HG02678 (cell line): ENCODE results near the gene SLC17A1.

Experiments used
- ATAC-seq: cut with Tn5 transposase; IDR thresholded peaks from one replicate; pipeline ENCODE4 v1.9.1; 2021; ENCODE audit warnings: mild to moderate bottlenecking, moderate library complexity; ENCODE audit not compliant: unreplicated experiment

SLC17A1 gene

DNA sequence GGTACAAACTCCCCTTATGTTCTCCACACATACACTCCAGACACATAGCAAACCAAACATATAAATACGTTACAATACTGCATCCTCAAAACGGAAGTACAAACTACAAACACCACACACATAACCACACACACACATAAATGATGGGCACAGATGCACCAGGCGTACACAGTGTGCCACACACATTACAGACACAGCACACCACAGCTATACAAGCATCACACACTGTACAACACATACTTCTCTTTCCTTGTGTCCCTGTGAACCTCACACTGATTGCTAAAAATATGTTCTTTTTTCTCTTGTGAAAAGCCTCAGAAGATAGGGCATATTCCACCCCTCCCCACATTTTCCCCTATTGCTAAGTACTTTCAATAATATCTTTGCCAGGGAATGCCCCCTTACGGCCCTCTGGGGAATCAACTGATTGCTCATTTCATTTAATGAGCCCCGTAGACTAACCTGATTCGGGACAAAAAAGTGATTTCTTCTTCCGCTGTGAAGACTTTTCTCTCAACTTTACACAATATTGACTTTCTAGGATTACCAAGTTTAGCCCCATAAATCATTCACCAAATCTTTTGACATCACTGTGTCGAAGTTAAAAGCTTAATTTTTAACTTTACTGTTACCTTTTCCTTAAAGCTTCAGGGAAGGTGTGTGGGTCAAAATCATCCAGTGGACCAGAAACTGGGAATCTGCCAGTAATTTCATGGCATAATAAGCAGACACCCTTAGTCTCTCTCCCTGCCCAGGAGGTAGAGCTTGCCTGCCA is at the start of gene SLC17A1:
SLC17A1 (minus strand) TSS at position 521 of the 775 bp plus-strand sequence. CDS start 1,495 bp downstream, outside the sequence.
- no peak for ATAC-seq

- ATAC-seq, result no peak
Observed at GRCh38 chr6:25880601-25881000, 48.7 kb upstream of the SLC17A1 start.

DNA sequence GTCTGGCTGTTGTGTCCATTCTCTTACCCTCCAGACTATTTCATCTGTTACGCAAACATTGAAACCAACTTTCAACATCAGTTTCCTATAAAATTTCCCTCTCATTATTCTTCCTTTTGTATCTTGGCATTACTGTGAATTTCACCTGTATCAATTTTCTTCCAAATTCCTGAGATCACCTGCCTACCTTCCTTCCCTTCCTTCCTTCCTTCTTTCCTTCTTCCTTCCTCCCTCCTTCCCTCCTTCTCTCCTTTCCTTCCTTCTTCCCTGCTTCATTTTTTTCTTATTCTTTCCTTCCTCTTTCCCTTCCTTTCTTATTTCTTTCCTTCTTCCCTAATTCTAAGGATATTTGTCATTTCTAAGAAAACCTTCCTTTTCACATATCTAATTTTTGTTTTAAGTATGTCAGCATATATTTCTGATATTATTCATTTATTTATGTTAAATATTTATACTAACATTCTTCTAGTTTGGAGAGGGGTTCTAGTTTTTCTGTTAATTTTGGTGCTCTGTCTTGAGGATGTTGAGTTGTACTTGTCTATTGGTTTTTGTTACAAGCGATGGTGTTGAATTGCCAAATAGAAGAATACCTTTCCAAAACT is 47.0 kb upstream of the SLC17A1 start:
- no peak for ATAC-seq

DNA sequence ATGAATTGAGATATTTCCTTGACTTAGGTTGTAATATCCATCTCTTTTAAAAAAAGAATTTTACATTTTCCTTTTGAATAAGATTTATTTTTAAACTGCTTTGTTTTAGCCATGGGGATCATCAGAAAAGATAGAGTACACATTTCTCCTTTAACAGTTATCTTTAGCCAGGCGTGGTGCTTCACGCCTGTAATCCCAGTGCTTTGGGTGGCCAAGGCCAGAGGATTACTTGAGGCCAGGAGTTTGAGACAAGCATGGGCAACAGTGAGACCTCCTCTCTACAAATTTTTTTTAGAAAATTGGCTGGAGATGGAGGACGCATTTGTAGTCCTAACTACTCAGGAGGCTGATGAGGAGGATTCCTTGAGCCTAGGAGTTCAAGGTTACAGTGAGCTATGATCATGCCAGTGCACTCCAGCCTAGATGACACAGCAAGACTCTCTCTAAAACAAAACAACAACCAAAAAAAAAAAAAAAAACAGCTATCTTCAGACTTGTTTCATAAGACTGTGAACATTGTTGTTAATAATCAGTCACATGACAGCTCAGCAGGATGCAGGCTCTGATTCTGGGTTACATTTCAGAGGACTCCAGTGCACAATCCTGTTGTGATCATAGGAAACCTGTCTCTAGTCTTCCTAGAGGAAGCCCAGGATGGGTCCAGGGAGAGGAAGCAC is 44.2 kb upstream of the SLC17A1 start:
- ATAC-seq, result no peak

DNA sequence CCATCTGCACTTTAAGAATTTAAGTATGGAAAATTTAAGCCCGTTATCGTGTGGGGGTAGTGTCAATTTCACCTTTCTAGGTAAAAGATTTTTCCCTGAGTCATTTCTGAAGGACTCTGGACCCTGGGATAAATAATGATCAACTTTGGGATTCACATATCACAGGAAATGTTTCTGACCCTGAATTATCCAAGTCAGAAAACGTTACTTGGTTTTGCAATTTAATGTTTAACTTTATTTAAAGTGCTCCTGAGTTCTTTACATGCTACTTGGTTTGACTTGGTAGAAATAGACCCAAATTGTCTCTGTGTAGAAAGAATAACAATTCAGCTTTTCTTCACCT is 43.7 kb upstream of the SLC17A1 start:
- no peak for ATAC-seq

DNA sequence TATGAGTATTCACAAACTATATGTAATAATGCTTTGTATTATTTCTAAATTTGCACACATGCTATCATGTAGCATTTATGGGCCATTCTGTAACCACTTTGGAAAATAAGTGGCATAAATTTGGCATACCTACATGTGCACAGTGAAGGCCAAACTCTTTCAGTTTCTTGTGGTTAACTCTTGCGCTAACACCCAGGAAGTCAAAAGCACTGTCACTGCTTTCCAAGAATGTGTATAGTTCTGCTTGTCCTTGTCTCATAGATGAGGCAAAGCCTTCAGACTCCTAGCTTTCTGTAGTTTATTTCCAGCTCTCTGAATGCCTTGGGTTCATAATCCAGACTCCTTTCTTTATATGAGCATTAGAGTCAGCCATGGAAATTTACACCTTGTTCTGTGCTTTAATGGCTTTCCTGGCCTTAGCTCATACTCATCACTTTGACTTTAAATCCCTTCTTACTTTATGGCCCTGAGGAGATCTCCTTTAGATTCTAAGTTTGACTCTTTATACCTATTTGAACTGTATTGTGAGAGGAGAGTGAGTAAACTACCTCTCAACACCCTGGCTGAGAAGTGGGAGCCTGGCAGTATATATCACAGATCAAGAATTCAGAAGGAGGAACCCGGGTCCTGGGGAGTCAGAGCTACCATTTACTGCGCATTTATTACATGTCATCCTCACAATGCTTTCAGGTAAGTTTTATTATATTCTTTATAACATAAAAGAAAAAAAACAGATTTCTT is 43.1 kb upstream of the SLC17A1 start:
- ATAC-seq, result no peak

GRCh38 chr6:25874118-25874517 is 42.3 kb upstream of the SLC17A1 start, which contains the start of gene SLC17A3:
Gene SLC17A3, minus strand, starts transcription at chr6:25874243. Its CDS starts 5,856 bp downstream, at chr6:25868387.
- ATAC-seq, result no peak

GRCh38 chr6:25872814-25873213 is 41.0 kb upstream of the SLC17A1 start:
- no peak for ATAC-seq

DNA sequence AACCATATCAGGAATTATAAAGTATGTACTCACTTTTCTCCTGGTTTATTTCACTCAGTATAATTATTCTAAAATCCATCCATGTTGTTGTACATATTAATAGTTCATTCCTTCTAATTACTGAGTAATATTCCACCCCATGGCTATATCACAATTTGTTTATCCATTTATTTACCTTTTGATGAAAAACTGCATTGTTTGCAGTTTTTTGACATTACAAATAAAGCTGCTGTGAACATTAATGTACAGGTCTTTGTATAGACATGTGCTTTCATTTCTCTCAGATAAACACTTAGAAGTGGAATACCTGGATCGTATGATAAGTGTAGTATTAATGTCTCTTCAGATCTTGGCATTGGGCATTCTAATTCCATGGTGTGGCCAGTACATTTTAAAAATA is 38.0 kb upstream of the SLC17A1 start:
- no peak for ATAC-seq

- no peak for ATAC-seq
Observed at GRCh38 chr6:25868436-25869183, 36.8 kb upstream of the SLC17A1 start.

DNA sequence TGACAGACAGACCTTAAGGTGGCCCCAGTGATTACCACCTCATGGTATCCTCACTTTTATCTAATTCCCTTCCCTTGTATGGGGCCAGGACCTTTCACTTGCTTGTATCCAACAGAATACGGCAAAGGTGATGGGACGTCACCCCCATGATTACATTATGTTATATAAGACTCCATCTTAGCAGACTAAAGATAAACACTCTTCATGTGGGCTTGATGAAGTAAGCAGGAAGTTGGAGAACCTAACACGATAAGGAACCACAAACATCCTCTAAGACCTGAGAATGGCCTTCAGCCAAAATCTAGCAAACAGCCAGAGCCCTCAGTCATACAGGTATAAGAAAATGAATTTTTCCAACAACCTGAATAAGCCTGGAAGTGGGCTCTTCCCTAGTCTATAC is 34.2 kb upstream of the SLC17A1 start:
- ATAC-seq, result no peak

DNA sequence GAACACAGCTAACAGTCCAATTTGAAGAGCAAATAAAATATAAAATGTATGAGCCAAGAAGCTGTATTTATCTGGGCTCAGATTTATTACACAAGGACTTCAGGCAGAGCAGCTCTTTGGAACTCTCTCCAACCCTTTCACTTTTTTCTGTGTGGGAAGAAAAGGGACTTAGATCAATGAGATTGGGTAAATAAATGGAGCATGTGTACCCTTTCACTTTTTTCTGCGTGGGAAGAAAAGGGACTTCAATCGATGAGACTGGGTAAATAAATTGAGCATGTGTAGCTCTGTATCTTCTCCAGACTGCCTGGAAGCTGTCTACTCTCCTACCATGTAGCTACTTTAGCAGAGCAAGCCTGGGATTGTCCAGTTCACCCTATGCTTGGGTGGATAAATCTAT is 31.5 kb upstream of the SLC17A1 start:
- no peak for ATAC-seq

DNA sequence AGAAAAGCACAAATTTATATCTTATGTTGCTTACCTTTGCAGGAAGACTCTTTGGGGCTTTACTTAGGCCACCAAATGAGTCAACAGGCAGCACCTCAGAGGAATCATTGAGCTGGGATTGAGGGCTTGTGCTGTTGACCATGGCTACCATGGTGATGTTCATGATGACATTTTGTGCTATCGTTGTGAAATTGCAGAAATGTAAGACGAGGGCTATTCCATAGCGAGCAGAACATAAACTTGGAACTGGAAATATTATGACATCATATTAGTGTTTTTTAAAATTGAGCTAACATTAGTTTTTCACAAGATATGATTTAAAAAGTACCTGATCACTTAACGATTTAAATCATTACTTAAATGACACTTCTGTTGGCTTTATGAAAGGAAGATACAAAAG is 30.3 kb upstream of the SLC17A1 start:
- no peak for ATAC-seq

- no peak for ATAC-seq
Observed at GRCh38 chr6:25852756-25853155, 20.9 kb upstream of the SLC17A1 start.

DNA sequence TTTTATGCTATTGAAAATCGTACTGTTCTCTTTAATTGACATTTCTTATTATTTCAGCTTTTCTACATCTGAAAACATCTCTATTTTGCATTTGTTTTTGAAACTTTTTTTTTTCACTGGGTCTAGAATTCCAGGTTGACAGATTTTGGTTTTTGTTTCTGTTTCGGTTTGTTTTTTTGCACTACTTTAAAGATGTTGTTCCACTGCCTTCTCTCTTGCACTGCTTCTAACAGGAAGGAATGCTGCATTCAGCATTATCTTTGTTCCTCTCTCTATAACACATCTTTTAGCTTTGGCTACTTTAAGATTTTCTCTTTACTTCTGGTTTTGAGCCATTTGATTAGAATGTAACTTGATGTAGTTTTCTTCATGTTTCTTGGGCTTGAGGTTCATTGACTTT is 20.1 kb upstream of the SLC17A1 start:
- no peak for ATAC-seq

GRCh38 chr6:25844518-25844917 is 12.7 kb upstream of the SLC17A1 start:
- ATAC-seq, result no peak

DNA sequence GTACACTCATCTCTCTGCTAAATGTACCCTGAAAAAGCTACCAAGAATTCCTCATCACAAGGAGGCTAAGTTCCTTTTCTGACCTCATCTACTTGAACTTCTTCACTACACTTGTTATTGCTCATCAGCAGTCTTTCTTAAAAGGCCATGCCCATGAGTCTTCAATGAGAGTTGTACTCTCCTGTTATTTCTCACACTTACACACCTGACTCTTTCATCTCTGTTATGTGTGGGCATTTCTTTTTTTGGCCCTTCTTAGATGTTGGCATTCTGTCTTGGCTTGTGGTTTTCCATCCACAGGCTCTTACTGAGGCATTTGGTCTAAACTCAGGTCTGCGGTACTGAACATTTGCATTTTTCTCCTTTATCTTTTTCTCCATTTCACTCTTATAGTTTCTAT is 10.7 kb upstream of the SLC17A1 start:
- ATAC-seq, result no peak

GRCh38 chr6:25835442-25836283 is 3.8 kb upstream of the SLC17A1 start:
- ATAC-seq, result no peak

GRCh38 chr6:25834950-25835349 is 3.1 kb upstream of the SLC17A1 start:
- no peak for ATAC-seq

DNA sequence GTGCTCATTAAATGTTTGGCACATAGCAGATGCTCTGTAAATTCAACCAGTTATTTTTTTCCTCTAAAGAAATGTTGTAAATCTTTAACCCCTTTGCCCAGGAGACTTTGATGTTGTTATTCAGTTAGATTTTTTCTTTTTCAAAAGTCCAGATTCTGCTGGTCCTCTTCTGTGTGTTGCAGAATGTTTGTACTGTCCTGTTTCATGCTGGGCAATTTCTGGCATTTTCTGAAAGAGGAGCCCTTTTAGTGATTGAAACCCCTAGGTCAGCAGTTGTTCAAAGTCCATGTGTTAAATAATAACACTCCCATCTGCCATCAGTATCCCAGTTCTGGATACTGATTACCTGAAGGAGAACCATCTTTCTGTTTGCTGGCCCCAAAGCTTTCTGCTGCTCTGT is 1.3 kb upstream of the SLC17A1 start:
- no peak for ATAC-seq
